ENCODE data around the gene TICRR.
"Not testable (repeated sequence)": the region's sequence is repeated elsewhere in the genome, so short reads cannot be mapped to it uniquely, and the experiment has no call there.

Gene TICRR

DNA sequence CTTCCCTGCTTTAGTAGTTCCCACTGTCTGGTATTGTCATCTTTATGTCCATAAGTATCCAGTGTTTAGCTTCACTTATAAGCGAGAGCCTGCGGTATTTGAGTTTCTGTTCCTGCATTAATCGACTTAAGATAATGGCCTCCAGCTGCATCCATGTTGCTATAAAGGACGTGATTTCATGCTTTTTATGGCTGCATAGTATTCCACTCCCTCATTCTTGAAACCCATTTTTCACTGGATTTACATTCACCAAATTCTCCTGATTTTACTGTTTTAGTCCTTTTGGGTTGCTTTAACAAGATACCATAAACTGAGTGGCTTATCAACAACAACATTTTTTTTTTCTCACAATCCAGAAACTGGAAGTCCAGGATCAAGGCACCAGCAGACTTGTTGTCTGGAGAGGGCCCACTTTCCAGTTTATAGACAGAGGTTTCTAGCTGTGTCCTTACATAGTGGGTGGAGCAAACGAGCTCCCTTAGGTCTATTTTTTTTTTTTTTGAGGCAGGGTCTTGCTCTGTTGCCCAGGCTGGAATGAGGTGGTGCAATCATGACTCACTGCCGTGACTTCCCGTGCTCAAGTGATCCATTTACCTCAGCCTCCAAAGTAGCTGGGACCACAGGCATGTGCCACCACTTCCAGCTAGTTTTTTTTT lies 6.1 kb upstream of the TICRR start:
- no peak for DNase-seq (ENCODE audit: low read depth in 2 of 2)

DNA sequence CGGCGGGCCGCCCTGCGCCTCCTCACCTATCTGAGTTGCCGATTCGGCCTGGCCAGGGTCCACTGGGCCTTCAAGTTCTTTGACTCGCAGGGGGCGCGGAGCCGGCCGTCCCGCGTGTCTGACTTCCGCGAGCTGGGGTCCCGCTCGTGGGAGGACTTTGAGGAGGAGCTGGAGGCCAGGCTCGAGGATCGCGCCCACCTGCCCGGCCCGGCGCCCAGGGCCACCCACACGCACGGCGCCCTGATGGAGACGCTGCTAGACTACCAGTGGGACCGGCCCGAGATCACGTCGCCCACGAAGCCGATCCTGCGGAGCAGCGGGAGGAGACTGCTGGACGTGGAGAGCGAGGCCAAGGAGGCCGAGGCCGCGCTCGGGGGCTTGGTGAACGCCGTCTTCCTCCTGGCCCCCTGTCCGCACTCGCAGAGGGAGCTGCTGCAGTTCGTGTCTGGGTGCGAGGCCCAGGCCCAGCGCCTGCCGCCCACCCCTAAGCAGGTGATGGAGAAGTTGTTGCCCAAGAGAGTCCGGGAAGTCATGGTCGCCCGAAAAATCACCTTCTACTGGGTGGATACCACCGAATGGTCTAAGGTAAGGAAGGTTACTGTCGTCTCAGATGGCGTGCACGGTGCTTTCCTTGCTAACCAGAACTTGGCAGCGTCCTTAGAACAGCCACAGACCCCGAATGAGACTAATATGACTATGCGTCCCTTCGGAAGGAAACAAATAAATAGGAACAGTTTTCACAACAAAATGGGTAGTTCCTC lies 567 bp downstream of the TICRR start:
- no peak for DNase-seq (ENCODE audit: low read depth in 2 of 2)

GRCh38 chr15:89576417-89576773 lies 1.1 kb downstream of the TICRR start:
- no peak for DNase-seq (ENCODE audit: low read depth in 2 of 2)

DNA sequence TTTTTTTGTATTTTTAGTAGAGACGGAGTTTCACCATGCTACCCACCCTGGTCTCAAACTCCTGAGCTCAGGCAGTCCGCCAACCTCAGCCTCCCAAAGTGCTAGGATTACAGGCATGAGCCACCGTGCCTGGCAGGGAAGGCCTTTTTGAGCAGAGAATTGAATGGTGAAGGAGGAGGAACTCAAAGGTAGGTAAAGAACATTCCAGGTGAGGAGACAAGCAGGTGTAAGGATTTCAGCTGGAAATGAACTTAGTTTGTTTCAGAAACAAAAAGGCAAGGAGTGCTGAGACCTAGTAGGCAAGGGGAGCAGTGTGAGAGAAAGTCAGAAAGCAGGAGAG lies 2.5 kb downstream of the TICRR start:
- no peak for DNase-seq (ENCODE audit: low read depth in 2 of 2)

GRCh38 chr15:89578146-89578545 lies 2.9 kb downstream of the TICRR start:
- DNase-seq (ENCODE audit: low read depth in 2 of 2): no peak

- not testable (repeated sequence) for DNase-seq (ENCODE audit: low read depth in 2 of 2)
These were observed 5.5 kb downstream of the TICRR start for GRCh38 chr15:89580747-89581146.

DNA sequence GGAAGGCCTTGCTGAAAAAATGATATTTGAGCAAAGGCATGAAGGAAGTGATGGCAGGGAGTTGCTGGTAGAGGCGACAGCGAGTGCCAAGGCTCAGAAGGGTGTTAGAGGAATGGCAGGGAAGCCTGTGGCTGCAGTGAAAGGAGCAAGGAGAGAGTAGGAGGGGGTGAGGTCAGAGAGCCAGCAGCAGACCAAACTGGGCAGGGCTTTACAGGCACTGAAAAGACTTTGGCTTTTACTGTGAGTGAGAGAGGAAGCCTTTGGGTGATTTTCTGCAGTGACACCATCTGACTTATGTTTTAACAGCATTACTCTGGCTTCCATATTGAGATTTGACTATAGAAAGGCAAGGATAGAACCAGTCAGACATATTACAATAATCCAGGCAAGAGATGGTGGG lies 11.4 kb downstream of the TICRR start:
- DNase-seq (ENCODE audit: low read depth in 2 of 2): no peak

- DNase-seq (ENCODE audit: low read depth in 2 of 2): no peak
These were observed 12.7 kb downstream of the TICRR start for GRCh38 chr15:89587955-89588354.

DNA sequence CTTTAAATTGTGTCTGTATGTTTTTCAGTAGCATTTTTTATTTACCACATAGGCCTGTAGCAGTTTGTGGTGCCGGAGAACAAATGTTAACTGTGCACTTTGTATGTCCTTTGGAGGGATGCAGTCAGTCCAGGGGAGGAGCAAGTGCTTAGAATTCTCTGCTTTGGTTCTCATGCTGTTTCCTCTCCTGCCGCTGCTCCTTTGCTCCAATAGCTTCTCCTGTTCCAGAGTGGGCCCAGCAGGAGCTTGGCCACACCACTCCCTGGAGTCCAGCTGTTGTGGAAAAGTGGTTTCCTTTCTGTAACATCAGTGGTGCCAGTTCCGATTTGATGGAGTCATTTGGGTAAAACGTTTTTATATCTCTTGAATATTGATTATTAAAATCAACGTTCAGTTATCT lies 16.6 kb downstream of the TICRR start:
- DNase-seq (ENCODE audit: low read depth in 2 of 2): no peak

GRCh38 chr15:89593018-89593417 lies 17.7 kb downstream of the TICRR start:
- no peak for DNase-seq (ENCODE audit: low read depth in 2 of 2)

GRCh38 chr15:89599021-89599420 lies 23.8 kb downstream of the TICRR start:
- no peak for DNase-seq (ENCODE audit: low read depth in 2 of 2)

DNA sequence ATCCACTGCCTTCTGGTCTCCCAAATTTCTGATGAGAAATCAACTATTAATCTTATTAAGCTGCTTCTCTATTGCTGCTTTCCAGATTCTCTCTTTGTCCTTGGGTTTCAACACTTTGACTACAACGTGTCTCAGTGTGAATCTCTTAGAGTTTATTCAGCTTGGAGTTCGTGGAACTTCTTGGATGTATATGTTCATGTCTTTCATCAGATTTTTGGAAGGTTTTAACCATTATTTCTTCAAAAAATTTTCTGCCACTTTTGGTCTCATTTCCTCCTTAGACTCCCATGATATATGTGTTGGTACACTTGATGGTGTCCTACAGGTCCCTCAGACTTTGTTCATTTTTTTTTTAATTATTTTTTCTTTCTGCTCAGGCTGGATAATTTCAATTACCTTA lies 36.0 kb downstream of the TICRR start:
- DNase-seq (ENCODE audit: low read depth in 2 of 2): no peak

- no peak for DNase-seq (ENCODE audit: low read depth in 2 of 2)
These were observed 37.8 kb downstream of the TICRR start for GRCh38 chr15:89613031-89613430.

DNA sequence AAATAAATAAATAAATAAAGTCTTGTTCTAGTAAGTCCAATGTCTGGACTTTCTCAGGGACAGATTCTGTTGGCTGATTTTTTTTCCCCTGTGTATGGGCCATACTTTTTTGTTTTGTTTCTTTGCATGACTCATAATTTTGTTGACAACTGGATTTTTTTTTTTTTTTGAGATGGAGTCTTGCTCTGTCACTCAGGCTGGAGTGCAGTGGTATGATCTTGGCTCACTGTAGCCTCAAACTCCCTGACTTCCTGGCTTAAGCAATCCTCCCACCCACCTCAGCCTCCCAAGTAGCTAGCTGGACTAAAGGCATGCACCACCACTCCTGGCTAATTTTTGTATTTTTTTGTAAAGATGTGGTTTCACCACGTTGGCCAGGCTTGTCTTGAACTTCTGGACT lies 38.9 kb downstream of the TICRR start:
- DNase-seq (ENCODE audit: low read depth in 2 of 2): no peak

- no peak for DNase-seq (ENCODE audit: low read depth in 2 of 2)
These were observed 39.9 kb downstream of the TICRR start for GRCh38 chr15:89615135-89615534.

- DNase-seq (ENCODE audit: low read depth in 2 of 2): no peak
These were observed 41.0 kb downstream of the TICRR start for GRCh38 chr15:89616228-89616627.

- no peak for DNase-seq (ENCODE audit: low read depth in 2 of 2)
These were observed 46.3 kb downstream of the TICRR start for GRCh38 chr15:89621547-89621946.

DNA sequence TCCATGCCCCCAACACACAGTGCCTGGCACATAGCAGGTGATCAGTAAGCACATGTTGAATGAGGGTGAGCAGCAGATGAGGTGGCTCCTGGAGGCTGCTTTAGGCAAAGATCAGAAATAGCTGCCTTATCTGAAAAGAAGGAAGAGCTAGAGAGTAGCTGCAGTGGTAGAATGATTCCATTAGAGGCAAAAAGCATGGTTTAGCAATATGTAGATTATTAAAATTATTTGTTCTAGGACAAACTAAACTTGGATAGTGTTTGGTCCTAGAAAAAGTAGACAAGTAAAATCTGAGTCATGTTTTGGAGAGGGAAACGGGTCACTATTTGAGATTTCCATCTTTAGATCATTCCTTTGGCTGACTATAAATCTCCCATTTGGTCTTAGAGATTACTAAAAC lies 47.9 kb downstream of the TICRR start:
- no peak for DNase-seq (ENCODE audit: low read depth in 2 of 2)

DNA sequence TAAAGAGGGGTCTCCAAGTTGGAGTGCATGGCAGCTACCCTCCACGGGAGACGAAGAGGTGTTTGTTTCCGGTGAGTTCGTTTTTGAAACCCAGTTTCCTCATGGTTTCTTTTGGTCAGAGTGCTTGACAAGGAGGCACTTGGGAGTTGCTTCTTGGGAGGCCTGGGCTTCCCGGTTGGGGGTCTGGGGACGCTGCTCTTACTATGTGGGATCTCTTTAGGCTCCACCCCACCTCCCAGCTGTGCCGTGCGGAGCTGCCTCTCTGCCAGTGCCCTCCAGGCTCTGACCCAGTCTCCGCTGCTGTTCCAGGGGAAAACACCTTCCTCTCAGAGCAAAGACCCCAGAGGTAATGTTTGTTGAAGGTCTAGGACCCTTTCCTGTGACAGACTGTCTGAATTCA lies 50.4 kb downstream of the TICRR start:
- no peak for DNase-seq (ENCODE audit: low read depth in 2 of 2)

DNA sequence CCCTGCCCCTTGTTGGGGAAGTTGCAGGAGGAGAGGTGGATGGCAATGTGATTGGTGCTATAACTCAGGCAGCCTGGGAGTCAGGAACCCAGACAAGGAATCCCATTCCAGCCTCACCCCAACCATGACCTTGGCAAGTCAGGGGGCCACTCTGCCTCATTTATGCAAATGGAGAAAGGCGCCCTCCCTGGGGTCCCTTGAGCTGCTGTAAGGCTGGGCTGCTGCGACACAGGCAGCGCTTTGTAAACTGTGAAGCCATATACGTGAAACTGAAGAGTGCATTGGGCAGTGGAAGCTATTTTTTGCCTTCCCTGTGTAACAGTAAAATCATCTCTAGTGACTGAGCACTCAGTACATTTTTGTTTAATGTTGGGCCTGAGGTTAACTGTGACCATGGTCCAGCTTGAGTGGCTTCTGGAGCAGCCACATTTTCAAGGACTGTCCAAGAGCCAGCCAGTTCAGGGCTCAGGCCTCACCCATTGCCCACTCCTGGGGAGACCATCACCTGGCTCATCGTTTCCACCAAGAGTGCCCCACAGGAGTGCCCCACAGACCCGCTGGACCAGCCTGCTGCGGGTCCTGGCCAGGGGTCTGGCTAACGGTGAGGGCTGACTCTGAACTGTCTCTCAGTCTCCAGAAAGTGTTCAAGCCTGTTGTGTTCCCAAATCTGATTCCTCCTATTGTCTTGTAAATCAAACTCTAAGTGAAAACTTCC lies 52.1 kb downstream of the TICRR start:
- no peak for DNase-seq (ENCODE audit: low read depth in 2 of 2)

DNA sequence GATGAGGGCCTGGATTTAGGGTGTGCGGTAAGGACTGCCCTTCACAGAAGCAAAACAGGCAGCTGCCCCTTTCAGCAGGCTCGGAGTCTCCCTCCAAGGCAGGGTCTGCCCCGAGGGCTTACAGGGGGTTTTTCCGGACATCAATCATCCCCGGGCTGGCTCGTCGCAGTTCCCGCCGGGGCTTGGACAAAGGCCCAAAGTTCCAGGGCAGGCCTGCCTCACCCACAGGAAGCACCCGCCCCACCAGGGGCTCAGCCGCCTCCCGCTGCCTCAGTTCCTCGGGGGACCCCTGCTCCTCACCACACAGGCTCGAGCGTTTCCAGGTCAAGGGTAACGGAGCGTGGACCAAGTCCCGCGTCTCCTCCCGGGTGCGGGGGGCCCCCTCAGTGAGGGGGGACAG lies 53.0 kb downstream of the TICRR start:
- DNase-seq (ENCODE audit: low read depth in 2 of 2): no peak

DNA sequence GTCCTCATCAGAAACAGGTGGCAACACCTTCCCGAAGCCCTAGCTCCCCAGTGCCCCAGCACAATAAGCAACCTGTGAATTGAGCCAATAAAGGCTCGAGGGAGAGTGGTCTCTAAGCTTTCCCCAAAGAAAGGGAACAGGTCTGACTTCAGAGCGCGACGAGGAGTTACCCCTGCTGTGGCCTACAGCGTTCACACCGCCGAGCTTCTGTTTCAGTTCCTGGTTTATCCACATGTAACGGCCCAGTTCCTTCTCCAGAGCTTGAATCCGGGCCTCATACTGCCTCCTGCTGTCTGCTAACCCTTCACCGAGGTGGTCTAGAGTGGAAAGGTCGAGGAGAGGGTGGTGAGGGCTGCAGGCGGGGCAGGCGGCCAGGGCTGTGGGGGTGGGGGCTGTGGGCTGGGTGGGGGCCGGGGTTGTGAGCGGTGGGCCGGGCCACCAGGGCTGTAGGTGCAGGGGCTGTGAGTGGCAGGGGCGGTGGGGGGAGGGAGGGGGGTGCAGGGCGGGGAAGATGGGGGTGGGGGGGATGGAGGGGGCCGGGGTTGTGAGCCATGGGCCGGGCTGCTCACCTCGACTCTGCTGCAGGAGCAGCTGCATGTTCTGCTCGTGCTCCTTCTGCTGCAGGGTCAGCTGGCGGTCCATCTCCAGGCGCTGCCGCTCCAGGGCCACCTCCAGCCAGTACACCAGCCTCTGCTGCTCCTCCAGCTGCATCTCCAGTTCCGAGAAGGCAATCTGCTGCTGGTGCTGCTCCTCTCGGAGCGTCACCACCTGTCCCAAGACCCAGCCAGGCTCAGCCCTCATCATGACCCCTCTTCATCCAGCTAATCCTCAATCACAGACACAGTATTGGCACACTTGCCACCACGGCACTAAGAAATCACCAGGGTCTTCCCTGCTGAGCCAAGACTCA lies 53.8 kb downstream of the TICRR start:
- DNase-seq (ENCODE audit: low read depth in 2 of 2): no peak

Data from stimulated activated CD4-positive, alpha-beta T cell treated with anti-CD3 and anti-CD28 coated beads, Interleukin-1b, Interleukin-23, amount 100 ng/mL, for 1 hour (primary cell).